NCI-H446 (cell line): Measurements from ENCODE around the gene HM13.
"Not testable (repeated sequence)": the region's sequence is repeated elsewhere in the genome, so short reads cannot be mapped to it uniquely, and the experiment has no call there.

Experiments
- DNase-seq, 2 experiments: peaks; one replicate each; lab custom pipeline; 2025; lab: John Stamatoyannopoulos, UW

Gene HM13, protein sequence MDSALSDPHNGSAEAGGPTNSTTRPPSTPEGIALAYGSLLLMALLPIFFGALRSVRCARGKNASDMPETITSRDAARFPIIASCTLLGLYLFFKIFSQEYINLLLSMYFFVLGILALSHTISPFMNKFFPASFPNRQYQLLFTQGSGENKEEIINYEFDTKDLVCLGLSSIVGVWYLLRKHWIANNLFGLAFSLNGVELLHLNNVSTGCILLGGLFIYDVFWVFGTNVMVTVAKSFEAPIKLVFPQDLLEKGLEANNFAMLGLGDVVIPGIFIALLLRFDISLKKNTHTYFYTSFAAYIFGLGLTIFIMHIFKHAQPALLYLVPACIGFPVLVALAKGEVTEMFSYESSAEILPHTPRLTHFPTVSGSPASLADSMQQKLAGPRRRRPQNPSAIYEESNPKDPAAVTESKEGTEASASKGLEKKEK

DNA sequence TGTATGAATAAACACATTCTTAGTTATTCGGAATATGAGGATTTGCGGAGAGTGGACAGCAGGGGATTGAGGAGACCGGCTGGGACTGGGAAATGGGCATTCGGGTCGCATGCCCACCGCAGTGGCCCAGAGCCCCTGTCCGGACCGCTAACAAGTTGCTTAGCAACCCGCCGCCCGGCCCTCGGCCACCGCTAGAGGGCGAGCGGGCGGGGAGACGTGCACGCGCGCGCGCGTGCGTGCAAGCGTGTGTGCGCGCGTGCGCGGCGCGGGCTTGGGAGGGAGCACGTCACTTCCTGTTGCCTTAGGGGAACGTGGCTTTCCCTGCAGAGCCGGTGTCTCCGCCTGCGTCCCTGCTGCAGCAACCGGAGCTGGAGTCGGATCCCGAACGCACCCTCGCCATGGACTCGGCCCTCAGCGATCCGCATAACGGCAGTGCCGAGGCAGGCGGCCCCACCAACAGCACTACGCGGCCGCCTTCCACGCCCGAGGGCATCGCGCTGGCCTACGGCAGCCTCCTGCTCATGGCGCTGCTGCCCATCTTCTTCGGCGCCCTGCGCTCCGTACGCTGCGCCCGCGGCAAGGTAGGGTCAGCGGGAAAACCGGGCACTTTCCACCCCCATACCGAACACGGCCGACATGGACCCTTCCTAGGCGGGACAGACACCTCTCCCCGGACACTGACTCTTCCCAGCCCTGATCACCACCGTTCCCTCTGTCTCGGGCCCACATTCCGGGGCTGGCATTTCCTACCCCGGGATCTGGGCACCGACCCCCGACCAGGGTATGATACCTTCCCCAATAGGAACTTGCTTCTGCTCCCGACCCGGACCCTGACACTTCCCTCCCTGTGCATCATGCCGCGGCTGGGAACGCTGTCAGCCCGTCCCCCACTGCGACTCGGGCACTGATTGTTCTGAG is at the start of gene HM13:
Gene HM13 (plus strand): TSS at position 289 of the 918 bp plus-strand sequence. CDS start 110 bp downstream, at position 399.
- DNase-seq, result peak; percentile 81 to 97

DNA sequence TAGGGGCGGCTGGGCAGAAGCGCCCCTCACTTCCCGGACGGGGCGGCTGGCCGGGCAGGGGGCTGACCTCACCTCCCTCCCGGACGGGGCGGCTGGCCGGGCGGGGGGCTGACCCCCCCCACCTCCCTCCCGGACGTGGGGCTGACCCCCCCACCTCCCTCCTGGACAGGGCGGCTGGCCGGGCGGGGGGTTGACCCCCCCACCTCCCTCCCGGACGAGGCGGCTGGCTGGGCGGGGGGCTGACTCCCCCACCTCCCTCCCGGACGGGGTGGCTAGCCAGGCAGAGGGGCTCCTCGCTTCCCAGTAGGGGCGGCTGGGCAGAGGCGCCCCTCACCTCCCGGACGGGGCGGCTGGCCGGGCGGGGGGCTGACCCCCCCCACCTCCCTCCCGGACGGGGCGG is 43.3 kb upstream of the HM13 start:
- DNase-seq, result not testable (repeated sequence)

DNA sequence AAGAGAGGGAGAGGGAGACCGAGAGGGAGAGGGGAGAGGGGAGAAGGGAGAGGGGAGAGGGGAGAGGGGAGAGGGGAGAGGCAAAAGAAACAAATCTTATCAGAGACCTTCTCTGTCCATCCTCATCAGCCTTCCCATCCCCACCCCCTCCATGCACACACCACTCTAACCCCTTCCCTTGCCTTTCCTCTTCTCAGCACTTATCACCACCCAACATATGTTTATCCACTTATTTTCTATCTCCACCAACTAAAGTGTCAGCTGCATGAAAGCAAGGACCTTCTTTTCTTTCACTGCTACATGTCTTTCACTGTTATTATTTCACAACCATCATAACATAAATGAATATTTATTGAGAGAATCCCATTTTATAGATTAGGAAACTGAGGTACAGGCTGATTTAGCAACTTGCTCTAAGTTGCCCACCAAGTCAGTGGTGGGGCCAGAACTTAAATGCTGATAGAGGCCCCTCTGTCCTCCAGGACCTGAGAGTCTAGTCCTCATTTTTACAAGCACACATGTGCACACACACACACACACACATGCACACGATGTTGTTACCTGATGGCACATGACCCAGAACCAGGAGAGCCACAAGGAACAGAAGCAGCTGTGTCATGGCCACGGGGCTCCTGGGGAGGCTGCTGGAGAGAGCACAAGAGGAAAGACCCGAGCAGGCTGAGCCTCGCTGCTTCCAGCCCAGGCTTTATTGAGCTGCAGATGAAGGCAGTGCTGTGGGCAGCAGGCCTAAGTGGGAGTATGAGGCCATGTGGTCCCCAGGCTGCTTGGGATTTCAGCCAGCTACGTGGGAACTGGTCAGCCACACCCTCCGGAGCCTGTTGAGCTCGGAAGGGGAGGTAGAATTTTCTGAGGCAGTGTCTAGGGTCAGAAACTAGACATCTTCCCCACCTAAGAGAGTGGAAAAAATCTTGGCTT is 41.6 kb upstream of the HM13 start:
- no peak for DNase-seq

DNA sequence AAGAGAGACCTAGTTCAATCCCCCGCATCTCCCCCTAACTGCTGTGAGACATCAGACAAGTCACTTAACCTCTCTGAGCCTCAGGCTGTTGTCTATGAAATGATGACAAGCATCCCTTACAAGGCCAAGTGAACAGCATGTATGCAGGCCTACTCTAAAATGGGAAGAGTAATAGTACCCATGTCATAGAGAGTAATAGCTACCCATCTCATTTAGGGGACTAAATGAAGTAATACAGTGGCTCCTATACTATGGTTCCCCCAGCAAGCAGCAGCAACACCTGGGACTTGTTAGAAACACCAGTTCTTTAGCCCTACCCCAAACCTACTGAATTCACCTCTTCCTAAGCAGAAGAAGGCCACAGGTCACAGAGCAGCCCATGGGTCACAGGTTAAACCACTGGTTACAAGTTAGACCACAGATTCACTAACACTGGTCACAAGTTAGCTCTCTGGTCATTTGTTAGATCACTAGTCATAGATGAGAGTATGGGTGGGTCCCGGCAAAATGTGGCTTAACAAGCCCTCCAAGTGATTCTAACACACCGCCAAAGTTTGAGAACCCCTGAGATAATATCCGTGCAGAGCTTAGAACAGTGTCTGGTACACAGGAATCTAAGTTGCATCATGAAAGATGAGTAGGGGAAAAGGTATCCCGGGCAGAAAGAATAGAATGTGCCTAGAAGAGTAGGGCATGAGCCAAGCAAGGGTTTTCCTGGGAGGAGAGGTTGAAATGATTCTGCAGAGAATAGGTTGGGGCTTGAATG is 40.7 kb upstream of the HM13 start:
- DNase-seq, result no peak

DNA sequence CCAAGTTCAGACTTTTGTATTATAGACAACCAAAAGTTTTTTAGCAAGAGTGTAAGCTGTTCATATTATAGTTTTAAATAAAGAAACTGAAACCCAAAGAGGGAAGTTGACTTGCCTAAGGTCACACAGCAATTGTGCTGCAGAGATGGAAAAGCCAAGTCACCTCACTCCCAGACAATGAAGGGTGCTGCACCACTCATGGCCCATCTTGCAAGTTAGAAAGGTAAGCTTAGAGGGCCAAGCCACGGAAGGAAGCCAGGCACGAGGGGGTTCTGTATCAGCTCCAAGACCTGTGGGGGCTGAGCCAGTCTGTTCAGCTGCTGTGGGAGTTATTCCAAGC is 40.2 kb upstream of the HM13 start:
- DNase-seq, result no peak

DNA sequence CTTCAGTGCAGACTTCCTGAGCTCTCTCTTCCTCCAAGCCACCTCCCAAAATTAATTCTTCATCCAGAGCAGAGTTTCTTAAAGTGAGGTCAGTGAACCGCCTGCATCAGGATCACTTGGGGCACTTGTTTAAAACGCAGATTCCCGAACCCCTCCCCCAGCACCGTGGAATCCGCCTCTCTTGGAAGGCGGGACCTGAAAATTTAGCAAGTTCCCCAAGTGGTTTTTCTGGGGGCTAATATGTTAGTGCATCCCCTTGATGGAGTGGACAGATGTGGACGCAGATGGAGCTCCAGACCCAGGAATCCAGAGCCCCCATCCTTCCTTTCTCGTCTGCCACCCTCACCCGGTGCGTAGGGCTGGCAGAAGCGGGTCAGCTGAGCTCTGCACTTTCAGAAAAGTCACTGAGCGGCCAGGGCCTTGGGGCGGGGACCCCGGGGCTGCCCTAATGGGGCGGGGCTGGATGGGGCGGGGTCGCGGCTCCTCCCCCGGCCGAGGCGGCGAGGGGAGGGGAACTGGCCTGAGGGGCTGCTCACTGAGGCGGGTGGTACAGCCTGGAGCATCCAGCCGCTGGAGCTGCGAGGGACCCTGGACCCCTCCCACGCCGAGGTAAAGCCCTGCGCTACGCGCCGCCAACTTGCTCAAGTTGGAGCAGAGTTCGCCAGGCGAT is 39.3 kb upstream of the HM13 start, which contains the start of the genes DEFB124 and REM1:
Gene DEFB124 (minus strand): TSS at position 370 of the 670 bp plus-strand sequence. CDS start 2,114 bp downstream, outside the sequence.
Gene REM1 (plus strand): TSS at position 531 of the 670 bp plus-strand sequence. CDS start 1,158 bp downstream, outside the sequence.
- DNase-seq, result no peak

DNA sequence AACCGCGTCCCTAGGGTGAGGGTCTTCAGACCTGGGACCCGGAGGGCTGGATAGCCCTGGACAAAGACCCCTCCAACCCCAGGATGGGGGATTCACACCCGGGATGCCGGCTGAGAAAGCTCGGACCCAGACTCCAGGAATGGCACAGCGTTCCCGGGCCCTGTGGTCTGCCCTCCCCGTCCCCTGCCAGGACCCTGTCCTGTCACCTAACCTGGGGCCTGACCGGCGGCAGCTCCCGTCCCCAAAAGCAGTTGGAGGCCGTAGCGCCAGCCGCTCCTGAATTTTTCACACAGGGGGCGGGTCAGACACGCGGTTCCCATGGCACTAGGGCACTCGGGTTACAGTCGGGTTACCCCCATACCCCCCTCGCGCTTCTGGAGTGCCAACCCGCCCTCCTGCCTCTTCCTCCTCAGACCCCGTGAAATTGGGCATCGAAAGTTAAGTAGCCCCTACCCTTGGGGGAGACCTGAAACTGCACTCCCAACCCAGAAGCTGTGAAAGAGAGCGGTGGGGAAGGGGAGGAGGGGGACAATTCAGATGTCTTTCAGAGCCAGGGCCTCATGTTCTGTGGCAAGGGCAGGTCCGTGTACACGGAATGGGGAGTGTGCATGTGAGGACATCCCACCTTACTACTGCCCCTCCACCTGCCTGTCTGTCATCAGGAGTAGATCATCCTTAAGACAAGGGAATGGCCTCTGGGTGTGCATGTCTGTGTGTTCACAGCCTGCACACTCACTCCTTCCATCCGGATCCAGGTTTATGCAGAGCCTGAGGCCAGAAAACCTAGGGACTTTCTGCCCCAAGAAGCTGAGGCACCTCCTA is 38.6 kb upstream of the HM13 start:
- DNase-seq, result no peak

DNA sequence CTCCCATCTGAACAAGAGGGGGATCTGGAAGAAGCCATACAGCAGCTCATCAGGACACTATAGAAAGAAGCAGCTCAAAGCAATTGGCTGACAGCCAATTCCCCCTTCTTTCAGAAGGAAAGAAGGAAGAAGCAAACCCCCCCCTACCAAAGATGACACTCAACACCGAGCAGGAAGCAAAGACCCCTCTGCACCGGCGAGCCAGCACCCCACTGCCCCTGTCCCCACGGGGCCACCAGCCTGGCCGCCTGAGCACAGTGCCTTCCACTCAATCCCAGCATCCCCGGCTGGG is 38.0 kb upstream of the HM13 start:
- DNase-seq, result peak in 1 of 2 experiments; percentile 5

DNA sequence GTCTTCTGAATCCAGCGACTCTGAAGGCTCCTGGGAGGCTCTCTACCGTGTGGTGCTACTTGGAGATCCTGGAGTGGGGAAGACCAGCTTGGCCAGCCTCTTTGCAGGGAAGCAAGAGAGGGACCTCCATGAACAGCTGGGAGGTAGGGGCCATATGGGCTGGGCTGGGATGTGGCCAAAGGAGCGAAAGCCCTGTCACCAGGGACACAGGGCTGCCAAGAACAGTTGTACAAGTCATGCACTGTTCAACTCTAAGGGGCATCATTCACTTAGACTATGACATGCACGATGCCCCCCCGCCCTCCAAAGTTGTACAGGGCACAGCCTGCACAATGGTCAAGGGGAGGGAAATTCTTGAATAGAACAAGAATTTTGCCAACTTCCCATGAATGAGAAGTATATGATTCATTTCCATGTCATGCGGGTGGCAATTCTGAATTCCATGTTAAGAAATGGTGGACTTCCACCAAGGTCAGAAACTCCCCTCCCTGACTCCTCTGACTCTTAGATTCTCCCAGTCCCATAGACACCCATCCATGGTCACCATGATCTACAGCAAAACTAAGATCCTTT is 37.5 kb upstream of the HM13 start:
- DNase-seq, result peak in 1 of 2 experiments; percentile 61

DNA sequence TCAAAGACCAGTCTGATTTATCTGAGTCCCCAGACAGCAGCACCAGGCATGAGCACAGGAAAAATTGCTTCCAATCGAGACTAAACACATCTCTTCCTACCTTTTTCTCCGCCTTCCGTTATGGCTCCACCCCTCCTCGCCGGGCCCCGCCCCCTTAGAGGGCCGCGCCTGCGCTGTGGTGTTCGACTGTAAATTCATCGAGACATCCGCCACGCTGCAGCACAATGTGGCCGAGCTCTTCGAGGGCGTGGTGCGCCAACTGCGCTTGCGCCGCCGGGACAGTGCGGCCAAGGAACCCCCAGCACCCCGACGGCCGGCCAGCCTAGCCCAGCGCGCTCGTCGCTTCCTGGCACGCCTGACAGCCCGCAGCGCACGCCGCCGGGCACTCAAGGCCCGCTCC is 30.2 kb upstream of the HM13 start:
- DNase-seq, result no peak

DNA sequence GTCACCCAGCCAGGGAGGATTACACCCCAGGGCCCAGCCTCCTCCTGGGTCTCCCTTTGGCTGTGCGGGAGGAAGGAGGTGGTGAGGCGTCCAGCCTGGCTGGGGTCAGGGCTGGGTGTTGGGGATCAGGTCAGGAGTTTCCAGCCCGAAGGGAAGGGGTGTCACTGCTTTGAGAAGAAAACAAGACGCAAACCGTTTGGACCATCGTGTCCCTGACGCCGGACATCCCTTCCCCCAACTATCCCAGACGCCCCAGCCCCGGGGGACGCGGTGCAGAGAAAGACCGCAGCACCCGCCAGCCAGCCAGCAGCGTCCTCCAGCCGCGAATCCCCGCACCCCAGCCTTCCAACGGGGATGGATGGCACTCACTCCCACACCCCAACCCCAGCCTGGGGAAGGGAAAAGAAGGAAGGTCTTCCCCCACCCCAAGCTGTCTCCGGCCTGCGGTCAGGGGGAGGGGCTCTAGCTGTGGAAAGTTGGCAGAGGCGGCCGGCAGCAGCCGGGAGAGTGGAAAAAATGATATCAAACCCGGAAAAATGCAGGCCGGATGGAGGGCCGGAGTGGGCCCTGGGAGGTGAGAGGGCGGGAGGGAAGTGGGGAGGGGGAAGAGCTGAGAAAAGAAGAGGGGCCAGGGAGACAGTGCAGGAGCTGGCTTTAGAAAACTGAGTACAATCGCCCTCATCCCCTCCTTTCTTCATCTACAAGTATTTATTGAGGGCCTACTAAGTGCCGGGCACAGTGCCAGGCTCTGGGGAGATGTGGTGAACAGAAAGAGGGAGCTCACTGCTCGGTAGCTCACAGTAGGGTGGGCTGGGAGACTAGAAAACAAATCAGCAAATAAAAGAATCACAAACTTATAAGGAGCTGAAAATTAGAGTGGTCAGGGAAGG is 28.5 kb upstream of the HM13 start:
- DNase-seq, result no peak

DNA sequence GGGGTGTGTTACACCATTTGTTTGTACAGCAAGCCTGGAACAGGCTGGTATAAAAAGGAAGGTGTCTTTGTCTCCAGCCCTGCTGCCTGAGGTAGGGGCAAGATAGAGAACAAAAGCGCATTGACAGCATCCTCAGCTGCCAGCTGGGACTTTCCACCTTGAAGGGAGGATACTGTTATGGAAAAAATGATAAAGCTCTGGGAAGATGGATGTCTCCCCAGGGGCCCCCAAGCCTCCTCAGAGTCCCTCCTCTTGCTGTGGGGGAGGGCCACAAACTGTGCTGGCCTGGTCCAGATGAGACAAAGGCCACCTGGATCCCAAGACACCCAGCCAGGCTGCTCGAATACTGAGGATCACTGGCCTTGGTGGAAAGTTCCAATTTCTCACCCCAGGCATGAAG is 26.1 kb upstream of the HM13 start:
- DNase-seq, result no peak

DNA sequence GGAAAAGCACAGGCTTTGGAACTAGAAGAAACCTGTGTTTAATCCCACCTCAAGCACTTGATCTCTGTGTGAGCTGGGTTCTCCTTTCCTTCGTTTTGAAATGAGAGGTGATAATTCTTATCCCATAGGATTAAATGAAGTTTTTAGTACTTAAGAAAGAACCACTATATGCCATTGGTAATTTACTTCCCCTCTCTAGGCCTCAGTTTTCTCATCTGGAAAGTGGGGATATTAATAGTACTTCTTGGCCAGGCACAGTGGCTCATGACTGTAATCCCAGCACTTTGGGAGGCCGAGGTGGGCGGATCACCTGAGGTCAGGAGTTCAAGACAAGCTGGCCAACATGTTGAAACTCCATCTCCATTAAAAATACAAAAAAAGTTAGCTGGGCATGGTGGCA is 25.1 kb upstream of the HM13 start:
- DNase-seq, result no peak

DNA sequence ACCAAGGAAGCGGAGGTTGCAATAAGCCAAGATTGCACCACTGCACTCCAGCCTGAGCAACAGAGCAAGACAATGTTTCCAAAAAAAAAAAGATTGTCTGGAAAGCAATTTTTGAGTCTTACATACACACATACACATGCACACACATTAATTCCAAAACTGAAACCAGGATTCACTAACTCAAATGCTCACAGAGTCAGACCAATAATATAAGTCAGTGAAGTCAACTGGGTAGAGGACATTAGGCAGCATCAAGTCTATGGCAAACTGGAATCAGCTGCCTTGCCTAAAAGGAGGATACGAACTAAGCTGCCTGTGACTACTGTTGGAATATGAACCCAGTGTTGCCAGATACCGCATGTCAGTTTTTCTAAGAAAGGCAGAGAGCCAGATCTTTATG is 23.5 kb upstream of the HM13 start:
- DNase-seq, result no peak

DNA sequence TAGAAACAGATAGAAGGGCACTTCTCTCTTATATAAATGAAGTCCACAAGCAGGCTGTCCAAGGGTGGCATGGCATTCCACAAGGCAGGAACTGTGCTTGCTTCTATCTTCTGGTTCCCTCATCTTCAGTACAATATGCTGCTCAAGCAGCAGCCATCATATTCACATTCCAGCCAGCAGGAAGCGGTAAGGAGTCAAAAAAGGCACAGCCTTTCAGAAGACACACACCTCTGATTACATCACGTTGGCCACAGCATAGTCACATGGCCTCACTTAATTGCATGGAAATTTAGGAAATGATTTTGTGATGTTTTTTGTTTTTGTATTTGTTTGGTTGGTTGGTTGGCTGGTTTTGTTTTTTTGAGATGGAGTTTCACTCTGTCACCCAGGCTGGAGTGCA is 20.1 kb upstream of the HM13 start:
- no peak for DNase-seq

DNA sequence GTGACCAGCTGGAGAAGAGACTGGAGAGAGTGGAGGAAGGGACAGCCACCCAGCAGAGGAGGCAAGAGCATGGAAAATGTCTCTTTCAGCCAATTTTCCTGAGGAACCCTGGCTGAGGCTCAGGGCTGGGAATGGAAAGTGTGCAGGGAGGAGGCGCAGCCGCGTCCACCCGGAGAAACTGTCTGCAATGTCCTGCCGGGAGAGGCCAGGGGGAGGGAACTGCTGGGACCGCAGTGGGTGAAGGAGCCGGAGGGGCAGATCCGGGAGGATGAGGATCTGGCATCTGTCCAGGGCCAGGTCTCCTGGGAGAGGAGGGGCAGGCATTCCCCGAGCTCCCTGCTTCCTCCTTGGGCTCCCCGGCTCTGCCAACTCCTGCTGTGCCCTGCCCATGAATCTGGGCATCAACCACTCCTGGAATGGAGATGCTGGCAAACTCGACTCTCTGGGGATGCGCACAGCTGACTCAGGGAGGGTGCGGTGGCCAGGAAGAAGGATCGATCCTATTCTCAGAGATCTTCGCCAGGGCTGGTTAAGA is 17.4 kb upstream of the HM13 start:
- peak; percentile 24 to 67 for DNase-seq

DNA sequence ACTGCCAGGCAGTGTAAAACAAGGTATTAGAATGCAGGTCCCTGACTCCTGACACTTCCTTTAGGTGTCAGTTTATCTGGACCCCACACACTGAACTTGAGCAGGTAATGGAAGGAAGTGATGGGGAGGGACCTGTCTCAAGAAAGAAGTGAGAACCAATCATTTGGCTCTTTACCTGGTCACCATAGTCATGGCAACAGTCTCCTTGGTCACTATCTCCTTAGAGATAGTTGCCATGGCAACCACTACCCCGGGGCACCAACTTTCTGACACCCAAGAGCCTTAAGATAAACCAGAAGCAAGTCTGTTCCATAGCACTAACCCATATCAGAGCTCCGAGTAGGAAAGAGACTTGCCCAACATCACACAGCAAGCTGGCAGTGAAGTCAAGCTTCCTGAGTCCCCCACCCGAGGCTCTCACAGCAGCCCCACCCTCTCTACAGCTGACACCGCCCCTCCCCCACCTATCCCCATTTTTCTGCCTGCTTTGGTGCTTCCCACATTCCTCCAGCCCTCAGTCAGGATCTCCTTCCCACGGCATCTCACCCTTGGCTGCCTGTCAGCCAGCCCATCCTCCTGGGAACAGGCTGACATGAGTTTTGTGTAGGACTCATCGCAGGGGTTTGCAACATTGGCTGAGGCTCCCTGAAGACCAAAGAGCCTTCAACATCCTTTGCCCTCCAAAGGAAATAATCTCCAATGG is 16.3 kb upstream of the HM13 start:
- no peak for DNase-seq
